ENCODE results near the gene PALM2AKAP2.

PALM2AKAP2 gene

GRCh38 chr9:109742776-109743348 is 37.1 kb upstream of the PALM2AKAP2 start:
- ATAC-seq (ENCODE audit: insufficient read depth, low read depth): no peak
- Histone ChIP-seq H3K27me3 (ENCODE audit: insufficient read depth, low read length, poor library complexity) (peaks cover 7% of the 10 kb centered on the region), H3K4me1 (ENCODE audit: insufficient read depth, low read length) (no peaks in the 10 kb centered on the region), H3K9me3 (ENCODE audit: insufficient read depth, low read length, severe bottlenecking) (no peaks in the 10 kb centered on the region), H3K9ac (ENCODE audit: low read depth, low read length) (no peak overlapping the region), H3K36me3 (ENCODE audit: insufficient read depth, low read length) (no peaks in the 10 kb centered on the region), H3K4me3 (ENCODE audit: low read depth in 1 of 2, low read length in 2 of 2) (no peak overlapping the region), H3K79me2 (ENCODE audit: insufficient read depth, low read length) (no peaks in the 10 kb centered on the region), H3K27ac (ENCODE audit: low read length) (no peak overlapping the region), H3K4me2 (ENCODE audit: insufficient read depth, low read length) (no peak overlapping the region), H4K20me1 (ENCODE audit: insufficient read depth, low read length) (no peaks in the 10 kb centered on the region), H2AFZ (ENCODE audit: low read depth, low read length) (no peak overlapping the region)
- no peak for DNase-seq
- TF ChIP-seq, protein P1, sequence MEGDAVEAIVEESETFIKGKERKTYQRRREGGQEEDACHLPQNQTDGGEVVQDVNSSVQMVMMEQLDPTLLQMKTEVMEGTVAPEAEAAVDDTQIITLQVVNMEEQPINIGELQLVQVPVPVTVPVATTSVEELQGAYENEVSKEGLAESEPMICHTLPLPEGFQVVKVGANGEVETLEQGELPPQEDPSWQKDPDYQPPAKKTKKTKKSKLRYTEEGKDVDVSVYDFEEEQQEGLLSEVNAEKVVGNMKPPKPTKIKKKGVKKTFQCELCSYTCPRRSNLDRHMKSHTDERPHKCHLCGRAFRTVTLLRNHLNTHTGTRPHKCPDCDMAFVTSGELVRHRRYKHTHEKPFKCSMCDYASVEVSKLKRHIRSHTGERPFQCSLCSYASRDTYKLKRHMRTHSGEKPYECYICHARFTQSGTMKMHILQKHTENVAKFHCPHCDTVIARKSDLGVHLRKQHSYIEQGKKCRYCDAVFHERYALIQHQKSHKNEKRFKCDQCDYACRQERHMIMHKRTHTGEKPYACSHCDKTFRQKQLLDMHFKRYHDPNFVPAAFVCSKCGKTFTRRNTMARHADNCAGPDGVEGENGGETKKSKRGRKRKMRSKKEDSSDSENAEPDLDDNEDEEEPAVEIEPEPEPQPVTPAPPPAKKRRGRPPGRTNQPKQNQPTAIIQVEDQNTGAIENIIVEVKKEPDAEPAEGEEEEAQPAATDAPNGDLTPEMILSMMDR (IDR thresholded peaks at IDR 0.05; ENCODE audit: borderline replicate concordance, extremely low read depth, low read length, poor library complexity, severe bottlenecking): no peak
- TF ChIP-seq EZH2 (IDR thresholded peaks at IDR 0.05; ENCODE audit: borderline replicate concordance, low read depth, low read length, severe bottlenecking): no peak

GRCh38 chr9:109743696-109744095 is 36.3 kb upstream of the PALM2AKAP2 start:
- H3K79me2 ChIP-seq (ENCODE audit: insufficient read depth, low read length): no peaks in the 10 kb centered on the region
- no peak overlapping the region for H3K9ac ChIP-seq (ENCODE audit: low read depth, low read length)
- H3K4me1 ChIP-seq (ENCODE audit: insufficient read depth, low read length): no peaks in the 10 kb centered on the region
- no peak overlapping the region for H2AFZ ChIP-seq (ENCODE audit: low read depth, low read length)
- DNase-seq (no peak), ATAC-seq (ENCODE audit: insufficient read depth, low read depth) (no peak)
- no peak overlapping the region for H3K4me3 ChIP-seq (ENCODE audit: low read depth in 1 of 2, low read length in 2 of 2)
- no peaks in the 10 kb centered on the region for H3K36me3 ChIP-seq (ENCODE audit: insufficient read depth, low read length)
- H3K27me3 ChIP-seq (ENCODE audit: insufficient read depth, low read length, poor library complexity): peaks cover 7% of the 10 kb centered on the region
- TF ChIP-seq, protein P1 (IDR thresholded peaks at IDR 0.05; ENCODE audit: borderline replicate concordance, extremely low read depth, low read length, poor library complexity, severe bottlenecking): no peak
- TF ChIP-seq EZH2 (IDR thresholded peaks at IDR 0.05; ENCODE audit: borderline replicate concordance, low read depth, low read length, severe bottlenecking): no peak
- H3K4me2 ChIP-seq (ENCODE audit: insufficient read depth, low read length): no peak overlapping the region
- H4K20me1 ChIP-seq (ENCODE audit: insufficient read depth, low read length): no peaks in the 10 kb centered on the region
- no peak overlapping the region for H3K27ac ChIP-seq (ENCODE audit: low read length)
- H3K9me3 ChIP-seq (ENCODE audit: insufficient read depth, low read length, severe bottlenecking): no peaks in the 10 kb centered on the region

DNA sequence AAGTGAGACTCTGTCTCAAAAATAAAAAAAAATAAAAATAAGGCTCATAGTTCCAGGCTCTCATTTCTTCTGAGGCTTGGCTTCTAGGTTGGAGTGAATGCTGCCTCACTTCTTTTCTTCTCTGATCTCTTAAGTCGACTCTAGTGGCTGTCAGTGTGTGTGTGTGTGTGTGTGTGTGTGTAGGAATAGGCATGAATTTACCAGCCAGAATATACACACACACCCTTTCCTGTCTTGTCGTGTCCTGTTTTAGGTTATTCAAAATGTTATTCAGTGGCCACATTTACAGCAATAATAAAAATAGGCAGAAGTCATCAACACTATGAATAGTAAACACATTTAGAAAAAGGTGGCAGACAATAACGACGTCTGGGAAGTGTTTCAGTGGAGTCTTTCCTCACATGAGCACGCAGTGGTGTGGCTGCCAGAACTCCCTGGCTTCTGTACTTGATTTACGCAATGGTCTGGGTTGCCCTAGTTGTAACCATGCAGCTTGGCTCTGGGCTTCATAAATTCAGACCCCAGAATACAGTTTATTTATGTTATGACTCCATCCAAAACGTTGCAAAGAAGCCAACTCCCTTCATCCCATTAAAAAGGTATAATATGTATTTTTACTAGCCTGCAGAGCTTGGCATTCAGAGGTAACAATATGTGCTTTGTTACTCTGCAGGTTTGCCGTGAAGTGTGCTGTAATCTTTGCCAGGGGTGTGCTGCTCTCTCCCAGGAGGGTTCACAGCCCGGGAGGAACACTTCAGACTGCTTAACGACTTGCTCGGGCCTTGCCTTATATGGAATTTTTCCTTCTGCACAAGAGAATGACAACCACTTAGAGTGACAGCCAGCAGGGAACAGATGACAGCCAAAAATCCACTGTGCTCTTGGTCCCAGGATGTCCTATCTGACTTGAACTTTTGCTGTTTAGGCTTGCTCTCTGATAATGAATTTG is 34.4 kb upstream of the PALM2AKAP2 start:
- Histone ChIP-seq H3K4me3 (ENCODE audit: low read depth in 1 of 2, low read length in 2 of 2) (no peak overlapping the region), H4K20me1 (ENCODE audit: insufficient read depth, low read length) (no peaks in the 10 kb centered on the region), H3K4me1 (ENCODE audit: insufficient read depth, low read length) (no peaks in the 10 kb centered on the region), H3K27me3 (ENCODE audit: insufficient read depth, low read length, poor library complexity) (peaks cover 7% of the 10 kb centered on the region), H2AFZ (ENCODE audit: low read depth, low read length) (no peak overlapping the region), H3K4me2 (ENCODE audit: insufficient read depth, low read length) (no peak overlapping the region), H3K27ac (ENCODE audit: low read length) (no peak overlapping the region), H3K9ac (ENCODE audit: low read depth, low read length) (no peak overlapping the region), H3K36me3 (ENCODE audit: insufficient read depth, low read length) (no peaks in the 10 kb centered on the region), H3K79me2 (ENCODE audit: insufficient read depth, low read length) (no peaks in the 10 kb centered on the region), H3K9me3 (ENCODE audit: insufficient read depth, low read length, severe bottlenecking) (no peaks in the 10 kb centered on the region)
- DNase-seq: no peak
- TF ChIP-seq, protein P1 (IDR thresholded peaks at IDR 0.05; ENCODE audit: borderline replicate concordance, extremely low read depth, low read length, poor library complexity, severe bottlenecking): no peak
- TF ChIP-seq EZH2 (IDR thresholded peaks at IDR 0.05; ENCODE audit: borderline replicate concordance, low read depth, low read length, severe bottlenecking): no peak
- no peak for ATAC-seq (ENCODE audit: insufficient read depth, low read depth)
